H1 (cell line): ENCODE data around the gene NDC80.

Source experiments
- CEBPB ChIP-seq: IDR thresholded peaks from 2 replicates; pipeline ENCODE4 v1.6.1; 2012; ENCODE audit warnings: low read depth, low read length
- CTCF ChIP-seq, 3 experiments: IDR thresholded peaks; 1 replicate in 2 of 3; 2 replicates in 1 of 3; pipeline versions ENCODE4 v1.5.1 to v1.6.1; 2011; ENCODE audit warnings: low read length in 3 of 3, mild to moderate bottlenecking in 3 of 3, inconsistent platforms in 2 of 3, low read depth in 1 of 3, moderate library complexity in 1 of 3; ENCODE audit not compliant: insufficient read depth in 1 of 3; ENCODE audit errors: control extremely low read depth in 1 of 3
- EGR1 ChIP-seq: IDR thresholded peaks from 2 replicates; pipeline ENCODE4 v1.6.1; 2011; ENCODE audit warnings: low read depth, low read length, borderline replicate concordance
- SIN3A ChIP-seq, 2 experiments: IDR thresholded peaks in 1 of 2; conservative IDR thresholded peaks in 1 of 2; 2 replicates each; pipeline ENCODE4 v1.6.1; 2011 to 2012; ENCODE audit warnings: low read length in 2 of 2, improper control_type of control experiment in 1 of 2, low read depth in 1 of 2, mild to moderate bottlenecking in 1 of 2
- SUZ12 ChIP-seq: fragments of 200-600 bp; sonication (generic); IDR thresholded peaks from 2 replicates; pipeline ENCODE4 v1.6.1; 2012; ENCODE audit warnings: mild to moderate bottlenecking, inconsistent platforms, low read length, moderate library complexity, mixed read lengths

GRCh38 chr18:2572892-2573291 is 1.5 kb downstream of the NDC80 start:
- TF ChIP-seq SIN3A (conservative IDR thresholded peaks at IDR 0.05 in 1 of 2, IDR thresholded peaks at IDR 0.05 in 1 of 2; ENCODE audit: low read depth in 1 of 2, low read length in 2 of 2) = no peak
- TF ChIP-seq CTCF (IDR thresholded peaks at IDR 0.05; ENCODE audit: control extremely low read depth in 1 of 3, insufficient read depth in 1 of 3, low read depth in 1 of 3, low read length in 3 of 3) = no peak
- no peak for TF ChIP-seq SUZ12
- TF ChIP-seq CEBPB = no peak
- TF ChIP-seq EGR1 = no peak
